ENCODE results near the gene RAD51AP1. TPM values are rescaled to one million over a fixed set of nuclear protein-coding genes. Genes with fewer than 3 reads are reported as not detected.

RAD51AP1 gene
- total RNA-seq, 1 experiment from 2014 or later: 87.4 TPM

DNA sequence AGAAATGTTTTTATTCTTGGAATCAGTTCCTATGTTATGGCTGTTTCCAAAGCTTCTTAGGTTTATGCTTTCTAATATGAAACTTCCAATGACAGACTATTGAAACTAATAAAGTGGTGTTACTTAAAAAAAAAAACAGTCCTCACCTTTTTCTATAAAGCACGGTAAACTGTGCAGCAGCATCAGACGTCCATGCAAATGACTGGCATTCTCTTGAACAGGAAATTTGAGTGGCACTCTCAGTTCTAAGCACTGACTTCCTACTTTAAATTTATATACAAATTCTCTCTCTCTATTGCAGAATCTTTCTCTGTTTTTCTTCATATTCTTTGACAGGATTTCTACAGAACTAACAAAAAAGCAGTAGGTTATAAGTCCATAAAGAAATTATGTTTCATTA lies 2.8 kb upstream of the RAD51AP1 start:
- peaks cover 7% of the 10 kb centered on the region for H3K36me3 Mint-ChIP-seq (ENCODE audit: insufficient read depth, unreplicated experiment)
- H3K27ac Mint-ChIP-seq (ENCODE audit: unreplicated experiment): no peak overlapping the region
- H3K4me1 ChIP-seq: peaks cover 7% of the 10 kb centered on the region
- ChIA-PET CTCF (no interaction called here), POLR2A (no interaction called here)
- no peak for DNase-seq
- H3K36me3 ChIP-seq (ENCODE audit: control insufficient read depth, insufficient read depth, low read length): no peaks in the 10 kb centered on the region
- H3K27me3 ChIP-seq (replicated peaks; ENCODE audit: control insufficient read depth, insufficient read depth, low read length): no peaks in the 10 kb centered on the region
- H3K27me3 Mint-ChIP-seq (ENCODE audit: insufficient read depth, unreplicated experiment): no peaks in the 10 kb centered on the region
- no peak overlapping the region for H3K4me3 ChIP-seq (ENCODE audit: low read depth, low read length)
- intact Hi-C loops (cut with micrococcal nuclease; ENCODE audit: unreplicated experiment): no loop called here
- BruUV-seq (replicated peaks): no TSS peak
- H3K4me1 Mint-ChIP-seq (ENCODE audit: low read depth, unreplicated experiment): peaks cover 9% of the 10 kb centered on the region
- no peak overlapping the region for H3K4me3 Mint-ChIP-seq (ENCODE audit: unreplicated experiment)
- H3K9me3 ChIP-seq: no peaks in the 10 kb centered on the region
- H3K9me3 Mint-ChIP-seq (ENCODE audit: unreplicated experiment): no peaks in the 10 kb centered on the region
- TF ChIP-seq, protein P1, sequence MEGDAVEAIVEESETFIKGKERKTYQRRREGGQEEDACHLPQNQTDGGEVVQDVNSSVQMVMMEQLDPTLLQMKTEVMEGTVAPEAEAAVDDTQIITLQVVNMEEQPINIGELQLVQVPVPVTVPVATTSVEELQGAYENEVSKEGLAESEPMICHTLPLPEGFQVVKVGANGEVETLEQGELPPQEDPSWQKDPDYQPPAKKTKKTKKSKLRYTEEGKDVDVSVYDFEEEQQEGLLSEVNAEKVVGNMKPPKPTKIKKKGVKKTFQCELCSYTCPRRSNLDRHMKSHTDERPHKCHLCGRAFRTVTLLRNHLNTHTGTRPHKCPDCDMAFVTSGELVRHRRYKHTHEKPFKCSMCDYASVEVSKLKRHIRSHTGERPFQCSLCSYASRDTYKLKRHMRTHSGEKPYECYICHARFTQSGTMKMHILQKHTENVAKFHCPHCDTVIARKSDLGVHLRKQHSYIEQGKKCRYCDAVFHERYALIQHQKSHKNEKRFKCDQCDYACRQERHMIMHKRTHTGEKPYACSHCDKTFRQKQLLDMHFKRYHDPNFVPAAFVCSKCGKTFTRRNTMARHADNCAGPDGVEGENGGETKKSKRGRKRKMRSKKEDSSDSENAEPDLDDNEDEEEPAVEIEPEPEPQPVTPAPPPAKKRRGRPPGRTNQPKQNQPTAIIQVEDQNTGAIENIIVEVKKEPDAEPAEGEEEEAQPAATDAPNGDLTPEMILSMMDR (IDR thresholded peaks at IDR 0.05; ENCODE audit: insufficient read depth in 1 of 2, low read depth in 1 of 2, low read length in 1 of 2, severe bottlenecking in 1 of 2, unreplicated experiment in 1 of 2): no peak

- POLR2A ChIA-PET: no interaction called here
- Histone ChIP-seq H3K27me3 (replicated peaks; ENCODE audit: control insufficient read depth, insufficient read depth, low read length) (no peaks in the 10 kb centered on the region), H3K4me1 (peaks cover 7% of the 10 kb centered on the region), H3K9me3 (no peaks in the 10 kb centered on the region), H3K4me3 (ENCODE audit: low read depth, low read length) (peak overlapping the region; percentile 72), H3K36me3 (ENCODE audit: control insufficient read depth, insufficient read depth, low read length) (no peaks in the 10 kb centered on the region)
- Mint-ChIP-seq H3K4me1 (ENCODE audit: low read depth, unreplicated experiment) (peaks cover 9% of the 10 kb centered on the region), H3K4me3 (ENCODE audit: unreplicated experiment) (peak overlapping the region; percentile 89), H3K36me3 (ENCODE audit: insufficient read depth, unreplicated experiment) (peaks cover 32% of the 10 kb centered on the region), H3K27me3 (ENCODE audit: insufficient read depth, unreplicated experiment) (no peaks in the 10 kb centered on the region), H3K27ac (ENCODE audit: unreplicated experiment) (peak overlapping the region; percentile 93), H3K9me3 (ENCODE audit: unreplicated experiment) (no peaks in the 10 kb centered on the region)
- TSS peak; percentile 89 for BruUV-seq (replicated peaks)
- intact Hi-C loops (cut with micrococcal nuclease; ENCODE audit: unreplicated experiment): no loop called here
- TF ChIP-seq, protein P1 (IDR thresholded peaks at IDR 0.05; ENCODE audit: insufficient read depth in 1 of 2, low read depth in 1 of 2, low read length in 1 of 2, severe bottlenecking in 1 of 2, unreplicated experiment in 1 of 2): no peak
- no peak for DNase-seq
- CTCF ChIA-PET: no interaction called here
Observed at GRCh38 chr12:4539167-4539870, 629 bp downstream of the RAD51AP1 start.

- ChIA-PET CTCF (interaction anchor here (0.7 kb wide), 1 partner anchor 13 kb away, joined by 3 read pairs; no protein-coding TSS in a partner anchor), POLR2A (no interaction called here)
- Mint-ChIP-seq H3K27ac (ENCODE audit: unreplicated experiment) (peak overlapping the region; percentile 93), H3K36me3 (ENCODE audit: insufficient read depth, unreplicated experiment) (peaks cover 41% of the 10 kb centered on the region), H3K9me3 (ENCODE audit: unreplicated experiment) (no peaks in the 10 kb centered on the region), H3K4me3 (ENCODE audit: unreplicated experiment) (peak overlapping the region; percentile 89), H3K27me3 (ENCODE audit: insufficient read depth, unreplicated experiment) (no peaks in the 10 kb centered on the region), H3K4me1 (ENCODE audit: low read depth, unreplicated experiment) (peaks cover 9% of the 10 kb centered on the region)
- no peak for DNase-seq
- intact Hi-C loops (cut with micrococcal nuclease; ENCODE audit: unreplicated experiment): no loop called here
- H3K9me3 ChIP-seq: no peaks in the 10 kb centered on the region
- H3K27me3 ChIP-seq (replicated peaks; ENCODE audit: control insufficient read depth, insufficient read depth, low read length): no peaks in the 10 kb centered on the region
- peaks cover 7% of the 10 kb centered on the region for H3K4me1 ChIP-seq
- TF ChIP-seq, protein P1 (IDR thresholded peaks at IDR 0.05; ENCODE audit: insufficient read depth in 1 of 2, low read depth in 1 of 2, low read length in 1 of 2, severe bottlenecking in 1 of 2, unreplicated experiment in 1 of 2): no peak
- no TSS peak for BruUV-seq (replicated peaks)
- peak overlapping the region; percentile 72 for H3K4me3 ChIP-seq (ENCODE audit: low read depth, low read length)
- no peaks in the 10 kb centered on the region for H3K36me3 ChIP-seq (ENCODE audit: control insufficient read depth, insufficient read depth, low read length)
Observed at GRCh38 chr12:4540170-4540569, 1.5 kb downstream of the RAD51AP1 start.
